H9 (cell line): ENCODE data around the gene MRPL14. TPM values are rescaled to one million over a fixed set of nuclear protein-coding genes. Genes with fewer than 3 reads are reported as not detected.

ENCODE experiments used
- DNase-seq: peaks from one replicate; pipeline ENCODE4 v3.0.0-alpha.2; 2017
- H2AFZ ChIP-seq: one replicate; pipeline ENCODE4 v1.6.1; 2013; ENCODE audit warnings: mild to moderate bottlenecking, low read length, control low read depth, moderate library complexity
- H2AK5ac ChIP-seq: 2 replicates; pipeline ENCODE4 v1.6.1; 2013; ENCODE audit warnings: low read length, control low read depth, mixed read lengths; ENCODE audit not compliant: insufficient read length
- H2BK120ac ChIP-seq: one replicate; pipeline ENCODE4 v1.6.1; 2013; ENCODE audit warnings: low read depth, mild to moderate bottlenecking, low read length, control low read depth, inconsistent platforms; ENCODE audit not compliant: poor library complexity, severe bottlenecking
- H2BK12ac ChIP-seq: 2 replicates; pipeline ENCODE4 v1.6.1; 2013; ENCODE audit warnings: low read length, control low read depth, mixed read lengths, low read depth; ENCODE audit not compliant: insufficient read length
- H2BK15ac ChIP-seq: 2 replicates; pipeline ENCODE4 v1.6.1; 2013; ENCODE audit warnings: low read depth, low read length, control low read depth
- H2BK20ac ChIP-seq: one replicate; pipeline ENCODE4 v1.6.1; 2013; ENCODE audit warnings: low read depth, mild to moderate bottlenecking, low read length, control low read depth, inconsistent platforms; ENCODE audit not compliant: poor library complexity, severe bottlenecking
- H2BK5ac ChIP-seq: 2 replicates; pipeline ENCODE4 v1.6.1; 2013; ENCODE audit warnings: low read length, control low read depth, mixed read lengths; ENCODE audit not compliant: insufficient read length
- H3K14ac ChIP-seq: 2 replicates; pipeline ENCODE4 v1.6.1; 2013; ENCODE audit warnings: low read length, control low read depth; ENCODE audit not compliant: insufficient read depth
- H3K18ac ChIP-seq: 2 replicates; pipeline ENCODE4 v1.6.1; 2013; ENCODE audit warnings: low read depth, mild to moderate bottlenecking, mixed read lengths, low read length, control low read depth; ENCODE audit not compliant: insufficient read length
- H3K23ac ChIP-seq: 2 replicates; pipeline ENCODE4 v1.6.1; 2013; ENCODE audit warnings: low read length, control low read depth, mixed read lengths, low read depth; ENCODE audit not compliant: insufficient read length
- H3K23me2 ChIP-seq: 2 replicates; pipeline ENCODE4 v1.6.1; 2013; ENCODE audit warnings: low read depth, mild to moderate bottlenecking, mixed read lengths, low read length, control low read depth; ENCODE audit not compliant: insufficient read length, poor library complexity, severe bottlenecking
- H3K27ac ChIP-seq: 2 replicates; pipeline ENCODE4 v1.5.1; 2013; ENCODE audit warnings: low read length, control low read depth, mixed read lengths, low read depth; ENCODE audit not compliant: insufficient read length
- H3K27me3 ChIP-seq: 2 replicates; pipeline ENCODE4 v1.6.1; 2013; ENCODE audit warnings: low read length, control low read depth, inconsistent platforms; ENCODE audit not compliant: insufficient read depth
- H3K4ac ChIP-seq: 2 replicates; pipeline ENCODE4 v1.6.1; 2013; ENCODE audit warnings: low read depth, mild to moderate bottlenecking, control low read depth, inconsistent platforms, low read length, moderate library complexity
- H3K4me1 ChIP-seq: 2 replicates; pipeline ENCODE4 v1.6.1; 2013; ENCODE audit warnings: low read length, control low read depth, inconsistent platforms; ENCODE audit not compliant: insufficient read depth
- H3K4me2 ChIP-seq: 2 replicates; pipeline ENCODE4 v1.6.1; 2013; ENCODE audit warnings: low read length, control low read depth, mixed read lengths; ENCODE audit not compliant: insufficient read length, insufficient read depth
- H3K56ac ChIP-seq: 2 replicates; pipeline ENCODE4 v1.6.1; 2013; ENCODE audit warnings: low read depth, mild to moderate bottlenecking, mixed read lengths, low read length, control low read depth; ENCODE audit not compliant: insufficient read length
- H3K79me1 ChIP-seq: 2 replicates; pipeline ENCODE4 v1.6.1; 2013; ENCODE audit warnings: low read depth, mild to moderate bottlenecking, moderate library complexity, low read length, control low read depth, inconsistent platforms; ENCODE audit not compliant: insufficient read depth, poor library complexity, severe bottlenecking
- H3K79me2 ChIP-seq: 2 replicates; pipeline ENCODE4 v1.6.1; 2013; ENCODE audit warnings: low read length, control low read depth, inconsistent platforms; ENCODE audit not compliant: insufficient read depth
- H3K9ac ChIP-seq: 2 replicates; pipeline ENCODE4 v1.6.1; 2013; ENCODE audit warnings: low read length, control low read depth, mixed read lengths; ENCODE audit not compliant: insufficient read length; ENCODE audit errors: extremely low read depth
- H3K9me3 ChIP-seq: one replicate; pipeline ENCODE4 v1.6.1; 2013; ENCODE audit warnings: low read depth, low read length, inconsistent platforms; ENCODE audit not compliant: control insufficient read depth
- H3T11ph ChIP-seq: one replicate; pipeline ENCODE4 v1.6.1; 2013; ENCODE audit warnings: mild to moderate bottlenecking, low read length, control low read depth, inconsistent platforms
- H4K20me1 ChIP-seq: one replicate; pipeline ENCODE4 v1.6.1; 2013; ENCODE audit not compliant: control insufficient read depth, insufficient read length, insufficient read depth
- H4K5ac ChIP-seq: 2 replicates; pipeline ENCODE4 v1.6.1; 2013; ENCODE audit warnings: low read depth, mild to moderate bottlenecking, mixed read lengths, low read length, control low read depth; ENCODE audit not compliant: insufficient read length
- H4K8ac ChIP-seq: replicated peaks from 2 replicates; pipeline ENCODE4 v1.6.1; 2013; ENCODE audit warnings: low read length, control low read depth, mixed read lengths, low read depth; ENCODE audit not compliant: insufficient read length
- H4K91ac ChIP-seq: 2 replicates; pipeline ENCODE4 v1.6.1; 2013; ENCODE audit warnings: low read depth, mild to moderate bottlenecking, moderate library complexity, mixed read lengths, low read length, control low read depth; ENCODE audit not compliant: insufficient read length
- H3K27ac Mint-ChIP-seq, 3 experiments: 2 replicates in 2 of 3; 3 replicates in 1 of 3; pipeline ENCODE4 v1.8.0; 2020 to 2021; ENCODE audit warnings: mixed read lengths in 3 of 3, mild to moderate bottlenecking in 1 of 3, moderate library complexity in 1 of 3
- H3K27me3 Mint-ChIP-seq: 2 replicates; pipeline ENCODE4 v1.8.0; 2021; ENCODE audit warnings: low read depth, mild to moderate bottlenecking, moderate library complexity, mixed read lengths
- H3K36me3 Mint-ChIP-seq, 3 experiments: 2 replicates in 2 of 3; 3 replicates in 1 of 3; pipeline ENCODE4 v1.8.0; 2020 to 2021; ENCODE audit warnings: low read depth in 3 of 3, mixed read lengths in 3 of 3; ENCODE audit not compliant: insufficient read depth in 1 of 3
- H3K4me1 Mint-ChIP-seq, 2 experiments: 2 replicates each; pipeline ENCODE4 v1.8.0; 2020; ENCODE audit warnings: mixed read lengths in 2 of 2
- H3K4me3 Mint-ChIP-seq, 2 experiments: 2 replicates in 1 of 2; 3 replicates in 1 of 2; pipeline ENCODE4 v1.8.0; 2020 to 2021; ENCODE audit warnings: mild to moderate bottlenecking in 2 of 2, mixed read lengths in 2 of 2, moderate library complexity in 1 of 2
- H3K9me3 Mint-ChIP-seq, 2 experiments: 2 replicates in 1 of 2; 3 replicates in 1 of 2; pipeline ENCODE4 v1.8.0; 2020; ENCODE audit warnings: mild to moderate bottlenecking in 2 of 2, mixed read lengths in 2 of 2, moderate library complexity in 1 of 2
- CTCF ChIP-seq: fragments of 200-600 bp; sonication (generic); conservative IDR thresholded peaks from 3 replicates; pipeline ENCODE4 v1.8.0; 2021; ENCODE audit warnings: antibody characterized with exemption, mild to moderate bottlenecking
- WGBS: extraction: QIAGEN DNeasy Blood & Tissue Kit; methylation state at CpG from one replicate; pipeline ENCODE4 v1.1.7; 2013; ENCODE audit warnings: missing lambda C conversion rate, low lambda C conversion rate, mixed read lengths; ENCODE audit not compliant: insufficient read length; ENCODE audit errors: extremely low coverage; 5-methylcytosine and 5-hydroxymethylcytosine counted together
- total RNA-seq: library from RNA; stranded (reverse); gene quantifications from 2 replicates; pipeline ENCODE4 v1.2.1, GENCODE V29; 2021

MRPL14 gene
- total RNA-seq, 1 experiment from 2014 or later = 80.1 TPM

GRCh38 chr6:44078219-44078826 is 48.9 kb downstream of the MRPL14 start:
- WGBS = no CpG with 5 or more reads among the region's 6 CpGs
- Histone ChIP-seq H2BK15ac (no peak overlapping the region), H4K5ac (no peak overlapping the region), H2AFZ (no peak overlapping the region), H3K79me2 (no peaks in the 10 kb centered on the region), H4K8ac (no peak overlapping the region), H3K56ac (no peak overlapping the region), H3K9ac (no peak overlapping the region), H3K23me2 (peaks cover 9% of the 10 kb centered on the region), H3K14ac (no peak overlapping the region), H3K9me3 (no peaks in the 10 kb centered on the region), H3K18ac (no peak overlapping the region), H3K4me1 (peaks cover 5% of the 10 kb centered on the region; the same call in 1 of the 2 replicates), H2BK12ac (no peak overlapping the region), H2BK5ac (no peak overlapping the region), H3K27me3 (no peaks in the 10 kb centered on the region), H3K79me1 (no peaks in the 10 kb centered on the region), H3K23ac (no peak overlapping the region), H2BK120ac (no peak overlapping the region), H3K4me2 (no peak overlapping the region), H2AK5ac (no peak overlapping the region), H4K91ac (no peak overlapping the region), H2BK20ac (no peak overlapping the region), H3K4ac (no peak overlapping the region), H3T11ph (no peak overlapping the region), H3K27ac (no peak overlapping the region), H4K20me1 (no peaks in the 10 kb centered on the region)
- H3K9me3 Mint-ChIP-seq = no peaks in the 10 kb centered on the region
- peaks cover 20 to 30% of the 10 kb centered on the region in 2 experiments for H3K4me1 Mint-ChIP-seq
- DNase-seq = no peak
- H3K27me3 Mint-ChIP-seq = peaks cover 3% of the 10 kb centered on the region; the same call in 1 of the 2 replicates
- no peak overlapping the region for H3K27ac Mint-ChIP-seq
- H3K4me3 Mint-ChIP-seq = no peak overlapping the region; a peak in 1 of 5 replicates
- H3K36me3 Mint-ChIP-seq = no peaks in the 10 kb centered on the region
- no peak for TF ChIP-seq CTCF
